H9 (cell line): ENCODE data around the gene KBTBD13. TPM values are rescaled to one million over a fixed set of nuclear protein-coding genes. Genes with fewer than 3 reads are reported as not detected.
A peak's percentile ranks its signal among the peaks of the same experiment; 100 is the strongest.

Experiments used
- DNase-seq: peaks from one replicate; pipeline ENCODE4 v3.0.0-alpha.2; 2017
- H2AFZ ChIP-seq: one replicate; pipeline ENCODE4 v1.6.1; 2013; ENCODE audit warnings: mild to moderate bottlenecking, low read length, control low read depth, moderate library complexity
- H2AK5ac ChIP-seq: 2 replicates; pipeline ENCODE4 v1.6.1; 2013; ENCODE audit warnings: low read length, control low read depth, mixed read lengths; ENCODE audit not compliant: insufficient read length
- H2BK120ac ChIP-seq: one replicate; pipeline ENCODE4 v1.6.1; 2013; ENCODE audit warnings: low read depth, mild to moderate bottlenecking, low read length, control low read depth, inconsistent platforms; ENCODE audit not compliant: poor library complexity, severe bottlenecking
- H2BK12ac ChIP-seq: 2 replicates; pipeline ENCODE4 v1.6.1; 2013; ENCODE audit warnings: low read length, control low read depth, mixed read lengths, low read depth; ENCODE audit not compliant: insufficient read length
- H2BK15ac ChIP-seq: 2 replicates; pipeline ENCODE4 v1.6.1; 2013; ENCODE audit warnings: low read depth, low read length, control low read depth
- H2BK20ac ChIP-seq: one replicate; pipeline ENCODE4 v1.6.1; 2013; ENCODE audit warnings: low read depth, mild to moderate bottlenecking, low read length, control low read depth, inconsistent platforms; ENCODE audit not compliant: poor library complexity, severe bottlenecking
- H2BK5ac ChIP-seq: 2 replicates; pipeline ENCODE4 v1.6.1; 2013; ENCODE audit warnings: low read length, control low read depth, mixed read lengths; ENCODE audit not compliant: insufficient read length
- H3K14ac ChIP-seq: 2 replicates; pipeline ENCODE4 v1.6.1; 2013; ENCODE audit warnings: low read length, control low read depth; ENCODE audit not compliant: insufficient read depth
- H3K18ac ChIP-seq: 2 replicates; pipeline ENCODE4 v1.6.1; 2013; ENCODE audit warnings: low read depth, mild to moderate bottlenecking, mixed read lengths, low read length, control low read depth; ENCODE audit not compliant: insufficient read length
- H3K23ac ChIP-seq: 2 replicates; pipeline ENCODE4 v1.6.1; 2013; ENCODE audit warnings: low read length, control low read depth, mixed read lengths, low read depth; ENCODE audit not compliant: insufficient read length
- H3K23me2 ChIP-seq: 2 replicates; pipeline ENCODE4 v1.6.1; 2013; ENCODE audit warnings: low read depth, mild to moderate bottlenecking, mixed read lengths, low read length, control low read depth; ENCODE audit not compliant: insufficient read length, poor library complexity, severe bottlenecking
- H3K27ac ChIP-seq: 2 replicates; pipeline ENCODE4 v1.5.1; 2013; ENCODE audit warnings: low read length, control low read depth, mixed read lengths, low read depth; ENCODE audit not compliant: insufficient read length
- H3K27me3 ChIP-seq: 2 replicates; pipeline ENCODE4 v1.6.1; 2013; ENCODE audit warnings: low read length, control low read depth, inconsistent platforms; ENCODE audit not compliant: insufficient read depth
- H3K4ac ChIP-seq: 2 replicates; pipeline ENCODE4 v1.6.1; 2013; ENCODE audit warnings: low read depth, mild to moderate bottlenecking, control low read depth, inconsistent platforms, low read length, moderate library complexity
- H3K4me1 ChIP-seq: 2 replicates; pipeline ENCODE4 v1.6.1; 2013; ENCODE audit warnings: low read length, control low read depth, inconsistent platforms; ENCODE audit not compliant: insufficient read depth
- H3K4me2 ChIP-seq: 2 replicates; pipeline ENCODE4 v1.6.1; 2013; ENCODE audit warnings: low read length, control low read depth, mixed read lengths; ENCODE audit not compliant: insufficient read length, insufficient read depth
- H3K56ac ChIP-seq: 2 replicates; pipeline ENCODE4 v1.6.1; 2013; ENCODE audit warnings: low read depth, mild to moderate bottlenecking, mixed read lengths, low read length, control low read depth; ENCODE audit not compliant: insufficient read length
- H3K79me1 ChIP-seq: 2 replicates; pipeline ENCODE4 v1.6.1; 2013; ENCODE audit warnings: low read depth, mild to moderate bottlenecking, moderate library complexity, low read length, control low read depth, inconsistent platforms; ENCODE audit not compliant: insufficient read depth, poor library complexity, severe bottlenecking
- H3K79me2 ChIP-seq: 2 replicates; pipeline ENCODE4 v1.6.1; 2013; ENCODE audit warnings: low read length, control low read depth, inconsistent platforms; ENCODE audit not compliant: insufficient read depth
- H3K9ac ChIP-seq: 2 replicates; pipeline ENCODE4 v1.6.1; 2013; ENCODE audit warnings: low read length, control low read depth, mixed read lengths; ENCODE audit not compliant: insufficient read length; ENCODE audit errors: extremely low read depth
- H3K9me3 ChIP-seq: one replicate; pipeline ENCODE4 v1.6.1; 2013; ENCODE audit warnings: low read depth, low read length, inconsistent platforms; ENCODE audit not compliant: control insufficient read depth
- H3T11ph ChIP-seq: one replicate; pipeline ENCODE4 v1.6.1; 2013; ENCODE audit warnings: mild to moderate bottlenecking, low read length, control low read depth, inconsistent platforms
- H4K20me1 ChIP-seq: one replicate; pipeline ENCODE4 v1.6.1; 2013; ENCODE audit not compliant: control insufficient read depth, insufficient read length, insufficient read depth
- H4K5ac ChIP-seq: 2 replicates; pipeline ENCODE4 v1.6.1; 2013; ENCODE audit warnings: low read depth, mild to moderate bottlenecking, mixed read lengths, low read length, control low read depth; ENCODE audit not compliant: insufficient read length
- H4K8ac ChIP-seq: replicated peaks from 2 replicates; pipeline ENCODE4 v1.6.1; 2013; ENCODE audit warnings: low read length, control low read depth, mixed read lengths, low read depth; ENCODE audit not compliant: insufficient read length
- H4K91ac ChIP-seq: 2 replicates; pipeline ENCODE4 v1.6.1; 2013; ENCODE audit warnings: low read depth, mild to moderate bottlenecking, moderate library complexity, mixed read lengths, low read length, control low read depth; ENCODE audit not compliant: insufficient read length
- H3K27ac Mint-ChIP-seq, 3 experiments: 2 replicates in 2 of 3; 3 replicates in 1 of 3; pipeline ENCODE4 v1.8.0; 2020 to 2021; ENCODE audit warnings: mixed read lengths in 3 of 3, mild to moderate bottlenecking in 1 of 3, moderate library complexity in 1 of 3
- H3K27me3 Mint-ChIP-seq: 2 replicates; pipeline ENCODE4 v1.8.0; 2021; ENCODE audit warnings: low read depth, mild to moderate bottlenecking, moderate library complexity, mixed read lengths
- H3K36me3 Mint-ChIP-seq, 3 experiments: 2 replicates in 2 of 3; 3 replicates in 1 of 3; pipeline ENCODE4 v1.8.0; 2020 to 2021; ENCODE audit warnings: low read depth in 3 of 3, mixed read lengths in 3 of 3; ENCODE audit not compliant: insufficient read depth in 1 of 3
- H3K4me1 Mint-ChIP-seq, 2 experiments: 2 replicates each; pipeline ENCODE4 v1.8.0; 2020; ENCODE audit warnings: mixed read lengths in 2 of 2
- H3K4me3 Mint-ChIP-seq, 2 experiments: 2 replicates in 1 of 2; 3 replicates in 1 of 2; pipeline ENCODE4 v1.8.0; 2020 to 2021; ENCODE audit warnings: mild to moderate bottlenecking in 2 of 2, mixed read lengths in 2 of 2, moderate library complexity in 1 of 2
- H3K9me3 Mint-ChIP-seq, 2 experiments: 2 replicates in 1 of 2; 3 replicates in 1 of 2; pipeline ENCODE4 v1.8.0; 2020; ENCODE audit warnings: mild to moderate bottlenecking in 2 of 2, mixed read lengths in 2 of 2, moderate library complexity in 1 of 2
- CTCF ChIP-seq: fragments of 200-600 bp; sonication (generic); conservative IDR thresholded peaks from 3 replicates; pipeline ENCODE4 v1.8.0; 2021; ENCODE audit warnings: antibody characterized with exemption, mild to moderate bottlenecking
- WGBS: extraction: QIAGEN DNeasy Blood & Tissue Kit; methylation state at CpG from one replicate; pipeline ENCODE4 v1.1.7; 2013; ENCODE audit warnings: missing lambda C conversion rate, low lambda C conversion rate, mixed read lengths; ENCODE audit not compliant: insufficient read length; ENCODE audit errors: extremely low coverage; 5-methylcytosine and 5-hydroxymethylcytosine counted together
- total RNA-seq: library from RNA; stranded (reverse); gene quantifications from 2 replicates; pipeline ENCODE4 v1.2.1, GENCODE V29; 2021

KBTBD13 gene
- total RNA-seq, 1 experiment from 2014 or later = not detected

DNA sequence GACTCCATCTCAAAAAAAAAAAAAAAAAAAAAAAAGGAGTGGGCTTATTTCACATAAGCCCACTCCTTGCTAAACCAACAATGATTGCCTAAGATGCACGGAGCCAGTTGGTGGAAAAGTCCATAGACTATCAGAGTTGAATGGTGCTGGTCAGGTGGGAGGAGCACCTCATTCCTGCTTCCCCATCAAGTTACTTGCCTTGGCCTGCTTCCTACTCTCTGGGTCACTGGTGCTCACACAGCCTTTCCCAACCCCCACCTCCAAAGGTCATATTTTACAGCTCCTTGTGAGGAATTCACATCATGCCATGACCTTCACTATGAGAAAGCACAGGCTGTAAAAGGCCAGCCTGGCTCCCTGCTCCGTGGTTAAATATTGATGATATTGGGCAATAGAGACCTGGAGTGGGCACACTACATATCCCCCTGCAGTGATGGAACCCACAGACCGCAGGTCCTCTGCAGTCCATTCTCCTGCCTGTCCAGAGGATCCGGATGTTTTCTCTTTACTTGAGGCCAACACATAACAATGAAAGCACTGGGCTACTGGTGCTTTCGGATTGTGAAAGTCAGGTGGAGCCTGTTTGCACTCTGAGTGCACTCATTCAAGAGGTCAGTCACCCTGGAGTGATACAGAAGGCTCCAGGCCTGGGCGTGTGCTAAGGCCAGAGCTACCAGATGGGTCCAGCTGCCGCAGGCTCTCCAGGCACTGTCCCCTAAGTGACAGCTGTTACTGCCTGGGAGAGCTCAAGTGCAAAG is 31.6 kb upstream of the KBTBD13 start, which contains the start of gene SLC51B:
Gene SLC51B (plus strand): TSS at position 664 of the 758 bp plus-strand sequence. CDS start 4,618 bp downstream, outside the sequence.
- H3K36me3 Mint-ChIP-seq = no peaks in the 10 kb centered on the region

More for the DNA sequence above, 31.6 kb upstream of the KBTBD13 start, which contains the start of gene SLC51B:
- Histone ChIP-seq H2BK20ac (no peak within 1 kb of the TSS), H3K9ac (no peak within 1 kb of the TSS), H3K4me2 (no peak within 1 kb of the TSS), H2BK12ac (no peak within 1 kb of the TSS), H2BK120ac (no peak within 1 kb of the TSS), H2AK5ac (no peak within 1 kb of the TSS), H4K5ac (no peak within 1 kb of the TSS), H3T11ph (no peak within 1 kb of the TSS), H3K56ac (no peak within 1 kb of the TSS), H2BK5ac (no peak within 1 kb of the TSS), H3K27me3 (no peaks in the 10 kb centered on the region), H3K4ac (no peak within 1 kb of the TSS), H3K79me1 (no peaks in the 10 kb centered on the region), H3K79me2 (no peaks in the 10 kb centered on the region), H3K18ac (no peak within 1 kb of the TSS), H2BK15ac (no peak within 1 kb of the TSS), H3K9me3 (no peaks in the 10 kb centered on the region), H4K20me1 (no peaks in the 10 kb centered on the region), H3K27ac (no peak within 1 kb of the TSS), H3K23ac (no peak within 1 kb of the TSS), H4K91ac (no peak within 1 kb of the TSS), H3K4me1 (no peaks in the 10 kb centered on the region), H4K8ac (no peak within 1 kb of the TSS), H3K23me2 (no peaks in the 10 kb centered on the region), H2AFZ (no peak within 1 kb of the TSS), H3K14ac (no peak within 1 kb of the TSS)
- Mint-ChIP-seq H3K4me3 (no peak within 1 kb of the TSS), H3K27ac (peak within 1 kb of the TSS in 1 of 3 experiments; percentile 53; a peak in 2 of 7 replicates), H3K27me3 (peaks cover 5% of the 10 kb centered on the region; the same call in 1 of the 2 replicates), H3K9me3 (no peaks in the 10 kb centered on the region), H3K4me1 (peaks cover 12 to 13% of the 10 kb centered on the region in 2 experiments)
- DNase-seq = no peak
- no CpG with 5 or more reads among the region's 7 CpGs for WGBS
- TF ChIP-seq CTCF = no peak
